NCI-H2081 treated with DMSO at 0.1 percent for 48 hours (cell line): Measurements from ENCODE around the gene LRRC1.

Source experiments
- DNase-seq: peaks from one replicate; lab custom pipeline; 2025; lab: John Stamatoyannopoulos, UW

Gene LRRC1

GRCh38 chr6:53815381-53816119, 20.7 kb downstream of the LRRC1 start:
- DNase-seq: no peak

GRCh38 chr6:53818858-53819609, 24.2 kb downstream of the LRRC1 start:
- DNase-seq: no peak

GRCh38 chr6:53822401-53823125, 27.8 kb downstream of the LRRC1 start:
- no peak for DNase-seq

- DNase-seq: no peak
Measured at GRCh38 chr6:53824714-53825113, 29.9 kb downstream of the LRRC1 start.

- DNase-seq: no peak
Measured at GRCh38 chr6:53825532-53826321, 30.9 kb downstream of the LRRC1 start.

- no peak for DNase-seq
Measured at GRCh38 chr6:53827531-53827930, 32.7 kb downstream of the LRRC1 start.

- DNase-seq: no peak
Measured at GRCh38 chr6:53828215-53828614, 33.4 kb downstream of the LRRC1 start.

- no peak for DNase-seq
Measured at GRCh38 chr6:53828966-53829697, 34.3 kb downstream of the LRRC1 start.

- no peak for DNase-seq
Measured at GRCh38 chr6:53829698-53830221, 35.0 kb downstream of the LRRC1 start.

- no peak for DNase-seq
Measured at GRCh38 chr6:53830366-53830765, 35.6 kb downstream of the LRRC1 start.

GRCh38 chr6:53831081-53831869, 36.5 kb downstream of the LRRC1 start:
- no peak for DNase-seq

GRCh38 chr6:53831936-53832660, 37.3 kb downstream of the LRRC1 start:
- no peak for DNase-seq

- DNase-seq: no peak
Measured at GRCh38 chr6:53833155-53833554, 38.4 kb downstream of the LRRC1 start.

GRCh38 chr6:53834132-53834531, 39.3 kb downstream of the LRRC1 start:
- no peak for DNase-seq

- peak; percentile 36 for DNase-seq
Measured at GRCh38 chr6:53837865-53838769, 43.3 kb downstream of the LRRC1 start.

- no peak for DNase-seq
Measured at GRCh38 chr6:53840027-53840426, 45.2 kb downstream of the LRRC1 start.

GRCh38 chr6:53845280-53846195, 50.7 kb downstream of the LRRC1 start:
- DNase-seq: no peak
